HS-5 (cell line): ENCODE results near the gene NRK.
A peak's percentile ranks its signal among the peaks of the same experiment; 100 is the strongest.
"Not testable (repeated sequence)": the region's sequence is repeated elsewhere in the genome, so short reads cannot be mapped to it uniquely, and the experiment has no call there.

Source experiments
- DNase-seq: peaks from one replicate; pipeline ENCODE4 v3.0.0-alpha.2; 2012; ENCODE audit warnings: low read depth

Gene NRK

GRCh38 chrX:105822138-105823091 lies at the start of gene NRK:
NRK (plus strand) TSS chrX:105822539; CDS start chrX:105822846, 307 bp downstream.
- DNase-seq, result no peak

GRCh38 chrX:105773801-105774200 lies 48.5 kb upstream of the NRK start:
- DNase-seq, result no peak

GRCh38 chrX:105775679-105776078 lies 46.7 kb upstream of the NRK start:
- DNase-seq, result no peak

- DNase-seq, result no peak
Measured at GRCh38 chrX:105781804-105782203, 40.5 kb upstream of the NRK start.

- DNase-seq, result not testable (repeated sequence)
Measured at GRCh38 chrX:105796877-105797276, 25.5 kb upstream of the NRK start.

- DNase-seq, result no peak
Measured at GRCh38 chrX:105803891-105804290, 18.4 kb upstream of the NRK start.

GRCh38 chrX:105805655-105806054 lies 16.7 kb upstream of the NRK start:
- not testable (repeated sequence) for DNase-seq

- no peak for DNase-seq
Measured at GRCh38 chrX:105816517-105816916, 5.8 kb upstream of the NRK start.

GRCh38 chrX:105820247-105820646 lies 2.1 kb upstream of the NRK start:
- DNase-seq, result no peak

- DNase-seq, result no peak
Measured at GRCh38 chrX:105821471-105822121, 743 bp upstream of the NRK start.

- DNase-seq, result no peak
Measured at GRCh38 chrX:105823092-105823455, 735 bp downstream of the NRK start.

GRCh38 chrX:105829011-105829410 lies 6.7 kb downstream of the NRK start:
- DNase-seq, result no peak

GRCh38 chrX:105837232-105837631 lies 14.9 kb downstream of the NRK start:
- DNase-seq, result peak; percentile 49

- DNase-seq, result no peak
Measured at GRCh38 chrX:105845631-105846030, 23.3 kb downstream of the NRK start.

- DNase-seq, result not testable (repeated sequence)
Measured at GRCh38 chrX:105850100-105850499, 27.8 kb downstream of the NRK start.

- DNase-seq, result no peak
Measured at GRCh38 chrX:105865709-105866108, 43.4 kb downstream of the NRK start.

- no peak for DNase-seq
Measured at GRCh38 chrX:105869701-105870100, 47.4 kb downstream of the NRK start.

- DNase-seq, result no peak
Measured at GRCh38 chrX:105870445-105870844, 48.1 kb downstream of the NRK start.

- no peak for DNase-seq
Measured at GRCh38 chrX:105872941-105873340, 50.6 kb downstream of the NRK start.

GRCh38 chrX:105874790-105875189 lies 52.5 kb downstream of the NRK start:
- no peak for DNase-seq

- DNase-seq, result no peak
Measured at GRCh38 chrX:105876658-105877057, 54.3 kb downstream of the NRK start.

- DNase-seq, result no peak
Measured at GRCh38 chrX:105880491-105880890, 58.2 kb downstream of the NRK start.

GRCh38 chrX:105882581-105883275 lies 60.4 kb downstream of the NRK start:
- no peak for DNase-seq
